ENCODE data around the gene FBLN2.
A peak's percentile ranks its signal among the peaks of the same experiment; 100 is the strongest.

Gene FBLN2

DNA sequence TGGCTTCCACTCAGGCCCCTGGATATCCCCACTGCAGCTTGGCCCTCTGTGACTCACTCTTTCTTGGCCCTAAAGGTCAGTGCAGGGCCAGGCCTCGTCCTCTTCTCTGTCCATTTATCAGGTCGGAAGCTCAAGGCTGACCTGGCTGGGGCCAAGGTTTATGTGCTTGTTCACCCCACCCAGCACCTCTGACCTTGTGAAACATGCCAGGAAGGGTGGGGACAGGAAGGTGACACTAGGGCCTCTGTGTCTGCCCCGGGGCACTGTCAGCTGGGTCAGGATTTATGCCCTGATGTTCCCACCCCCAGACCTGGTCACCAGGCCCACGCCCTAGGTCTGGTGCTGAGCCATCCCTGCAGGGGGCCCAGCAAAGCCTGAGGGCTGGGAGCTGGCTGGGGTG is 103.8 kb downstream of the FBLN2 start:
- no peak for DNase-seq

- no peak for DNase-seq
These were observed 104.8 kb downstream of the FBLN2 start for GRCh38 chr3:13653631-13654279.

GRCh38 chr3:13654330-13655060 is 105.6 kb downstream of the FBLN2 start:
- peak; percentile 32 for DNase-seq

GRCh38 chr3:13655061-13655913 is 106.4 kb downstream of the FBLN2 start:
- DNase-seq: no peak

GRCh38 chr3:13656584-13657301 is 107.8 kb downstream of the FBLN2 start:
- no peak for DNase-seq

GRCh38 chr3:13657660-13658435 is 108.9 kb downstream of the FBLN2 start:
- peak; percentile 50 for DNase-seq

DNA sequence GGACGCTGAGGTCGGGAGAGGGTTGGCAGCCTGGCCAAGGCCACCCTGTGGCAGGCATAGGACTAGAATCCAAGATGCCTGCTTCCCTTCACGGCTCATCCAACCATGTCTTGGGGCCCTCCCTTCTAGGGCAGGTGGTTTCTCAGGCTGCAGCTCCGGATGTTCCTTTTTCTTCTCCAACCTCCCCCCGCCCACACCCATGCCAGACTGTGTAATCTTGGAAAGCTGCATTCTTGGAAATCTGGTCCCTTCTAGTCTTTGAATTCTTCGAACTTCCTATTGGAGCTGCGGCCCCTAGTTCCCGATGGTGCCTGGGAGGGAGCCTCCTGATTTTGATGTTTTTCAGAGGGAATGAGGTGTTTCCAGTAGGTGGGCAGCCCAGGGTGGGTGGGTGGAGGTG is 109.8 kb downstream of the FBLN2 start:
- no peak for DNase-seq

DNA sequence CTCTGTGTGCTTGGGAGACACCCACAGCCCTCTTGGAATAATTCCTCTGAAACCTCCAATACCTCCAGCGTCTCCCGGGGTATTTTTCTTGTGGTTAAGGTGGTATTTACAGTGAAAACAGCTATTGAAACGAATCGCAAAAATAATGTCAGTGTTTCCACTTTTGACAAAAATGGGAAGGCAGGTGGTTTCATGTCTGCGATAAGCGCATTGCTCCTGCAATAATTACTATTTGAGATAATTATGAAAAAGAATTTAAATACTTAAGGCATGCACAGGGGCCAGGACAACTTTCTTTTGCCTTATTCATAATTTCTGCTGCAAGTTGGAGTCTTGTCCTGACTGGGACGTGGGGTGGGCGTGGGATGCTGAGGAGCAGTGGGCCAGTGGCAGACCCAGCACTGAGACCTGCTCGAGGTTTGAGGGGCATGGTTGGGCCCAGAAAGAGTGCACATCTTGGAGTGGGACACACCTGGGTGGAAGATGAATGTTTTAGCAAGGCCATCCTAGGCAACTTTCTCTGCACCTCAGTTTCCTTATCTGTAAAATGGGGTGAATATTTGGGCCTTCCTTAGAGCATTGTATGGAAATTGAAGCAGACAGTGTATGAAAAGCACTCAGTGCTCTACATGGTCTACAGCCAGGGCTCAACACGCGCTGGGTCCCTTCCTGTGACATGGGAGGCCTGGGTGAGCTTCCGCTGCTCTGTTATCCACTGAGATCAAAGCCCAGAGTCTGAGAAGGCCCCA is 110.5 kb downstream of the FBLN2 start:
- DNase-seq: no peak

DNA sequence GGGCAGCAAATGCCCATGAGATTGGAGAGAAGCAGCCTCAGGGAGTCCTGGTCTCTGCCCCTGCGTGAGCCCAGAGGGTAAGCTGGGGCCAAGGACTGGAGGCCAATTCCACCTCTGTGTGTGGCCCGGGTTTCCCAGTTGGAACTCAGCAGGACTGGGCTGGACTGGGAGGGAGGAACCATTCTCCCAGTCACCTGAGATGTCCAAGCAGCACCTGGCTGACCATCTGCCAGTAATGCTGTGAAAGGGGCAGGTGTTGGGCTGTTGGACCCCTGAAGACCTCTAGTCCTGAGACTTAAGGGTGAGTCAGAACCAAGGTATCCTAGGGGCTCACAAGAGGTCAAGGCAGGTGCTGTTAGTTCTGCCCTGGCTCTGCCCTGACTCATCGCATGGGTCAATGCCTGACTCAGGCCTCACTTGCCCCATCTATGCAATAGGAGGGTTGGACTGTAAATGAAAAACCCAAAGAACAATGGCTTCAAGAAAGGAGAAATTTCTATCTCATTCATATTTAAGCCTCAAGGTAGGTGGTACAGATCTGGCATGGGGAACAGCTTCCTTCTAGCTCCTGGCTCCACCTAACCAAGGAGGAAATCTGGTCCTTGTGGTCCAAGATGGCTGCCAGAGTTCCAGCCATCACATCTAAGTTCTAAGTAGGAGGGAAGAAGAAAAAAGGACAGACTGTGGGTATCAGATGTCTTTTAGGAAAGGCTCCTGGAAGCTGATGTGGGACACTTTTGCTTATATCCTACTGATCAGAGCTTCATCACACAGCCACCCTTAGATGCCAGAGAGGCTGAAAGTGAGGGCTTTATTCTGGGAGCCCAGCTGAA is 111.3 kb downstream of the FBLN2 start:
- DNase-seq: no peak

DNA sequence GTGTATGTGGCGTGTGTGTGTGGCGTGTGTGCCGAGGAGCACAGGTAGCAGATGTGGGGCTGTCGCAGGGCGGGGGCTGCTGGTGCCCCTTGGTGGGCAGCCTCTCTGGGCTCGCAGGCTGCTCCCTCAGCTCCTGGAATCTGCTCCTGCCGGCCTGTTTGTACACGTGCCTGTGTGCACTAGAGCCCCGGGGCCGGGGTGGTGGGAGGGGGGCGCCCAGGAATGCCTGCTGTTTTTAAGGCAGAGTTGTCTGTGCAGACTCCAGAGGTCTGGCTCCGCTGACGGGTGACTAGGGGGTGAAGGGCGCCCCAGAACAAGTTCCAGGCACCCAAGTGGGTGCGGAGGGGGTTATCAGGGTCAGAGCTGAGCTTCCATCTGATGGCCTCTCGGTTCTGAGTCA is 112.2 kb downstream of the FBLN2 start:
- no peak for DNase-seq

DNA sequence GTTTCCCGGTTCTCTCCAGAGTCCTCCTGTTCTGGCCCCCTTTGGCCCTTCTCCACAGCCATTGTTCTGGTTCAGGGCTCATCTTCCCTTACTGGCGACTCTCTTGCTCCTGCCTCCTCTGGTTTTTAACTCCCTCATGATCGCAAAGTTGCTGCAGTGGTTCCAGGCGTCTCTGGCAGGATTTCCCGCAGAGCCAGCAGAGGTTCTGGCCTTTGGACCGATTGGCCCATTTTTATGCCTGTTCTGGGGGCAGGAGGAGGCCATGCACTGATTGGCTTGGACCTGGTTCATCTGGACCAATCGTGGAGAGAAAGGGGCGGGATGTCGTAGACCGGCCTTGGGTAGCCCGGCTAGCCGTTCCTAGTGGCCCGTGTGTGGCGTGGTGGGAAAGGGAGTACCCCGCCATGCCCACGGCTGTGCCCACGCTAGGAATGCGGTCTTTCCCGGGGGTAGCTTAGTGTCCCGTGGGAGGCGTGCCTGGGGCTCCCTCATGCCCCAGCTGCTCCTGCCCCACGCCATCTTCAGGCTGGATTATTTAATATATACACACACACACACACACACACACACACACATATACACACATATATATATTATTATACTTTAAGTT is 113.4 kb downstream of the FBLN2 start:
- DNase-seq: no peak

DNA sequence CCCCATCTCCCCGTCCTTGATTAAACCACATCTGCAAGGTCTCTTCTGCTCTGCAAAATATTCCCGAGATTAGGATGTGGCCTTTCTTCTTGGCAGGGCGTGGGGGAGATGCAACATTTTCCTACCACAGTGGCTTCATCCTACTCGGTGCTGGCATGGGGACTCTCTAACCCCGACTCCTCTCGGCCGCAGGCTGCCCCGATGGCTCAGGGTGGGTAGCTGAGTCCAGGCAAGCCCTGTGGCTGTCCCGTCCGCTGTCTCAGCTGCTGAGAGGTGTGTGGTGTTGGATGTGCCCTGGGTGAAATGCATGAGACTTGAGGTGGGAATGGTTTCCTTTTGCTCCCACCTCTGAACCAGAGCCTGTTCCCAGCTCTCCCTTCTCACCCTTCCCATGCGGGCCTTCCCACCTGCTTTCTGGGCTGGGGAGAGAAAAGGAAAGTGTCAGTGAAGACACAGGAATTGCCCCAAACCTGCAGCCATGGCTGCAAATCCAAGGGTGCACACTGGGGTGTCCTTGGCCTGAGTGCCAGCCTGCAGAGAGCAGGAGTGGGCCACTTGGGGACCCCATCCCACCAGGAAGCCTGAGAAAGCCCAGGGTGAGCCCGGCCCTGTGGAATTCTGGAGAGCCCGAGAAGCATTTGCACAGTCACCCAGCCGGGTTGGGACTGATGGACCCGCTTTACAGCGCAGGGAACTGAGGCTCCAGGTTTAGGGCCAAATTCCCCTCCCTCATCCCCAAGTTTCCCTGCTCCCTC is 115.0 kb downstream of the FBLN2 start:
- DNase-seq: no peak

DNA sequence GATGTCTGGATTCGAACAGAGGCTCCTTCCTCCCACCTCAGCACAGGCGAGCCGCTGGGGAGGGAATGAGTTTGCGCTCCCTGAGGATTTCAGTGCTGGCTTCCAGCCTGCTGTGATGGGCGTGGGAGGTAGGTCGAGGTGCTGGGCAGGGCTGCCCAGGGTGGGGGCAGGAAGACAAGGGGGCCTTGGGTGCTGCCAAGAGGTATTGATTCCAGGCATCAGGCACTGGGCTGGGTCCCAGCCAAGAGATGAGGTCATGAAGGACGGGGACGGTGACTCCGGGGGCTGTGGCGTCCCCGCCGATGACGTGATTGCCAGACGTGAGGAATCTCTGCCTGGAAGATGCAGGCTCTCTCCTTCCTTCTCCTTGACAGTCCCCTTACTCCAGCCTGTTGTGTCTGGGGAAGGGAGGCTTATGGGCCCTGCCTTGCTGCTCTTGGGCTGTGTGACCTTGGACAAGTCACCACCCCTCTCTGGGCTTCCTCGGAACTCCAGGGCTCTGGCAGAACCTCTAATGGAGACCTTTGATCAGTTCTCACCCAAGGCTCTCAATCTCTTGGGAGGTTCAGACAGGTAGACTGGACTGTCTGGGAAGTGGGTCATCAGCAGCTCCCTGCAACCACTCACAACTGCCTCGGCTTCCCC is 116.8 kb downstream of the FBLN2 start:
- no peak for DNase-seq

- DNase-seq: no peak
These were observed 117.3 kb downstream of the FBLN2 start for GRCh38 chr3:13666227-13666619.

DNA sequence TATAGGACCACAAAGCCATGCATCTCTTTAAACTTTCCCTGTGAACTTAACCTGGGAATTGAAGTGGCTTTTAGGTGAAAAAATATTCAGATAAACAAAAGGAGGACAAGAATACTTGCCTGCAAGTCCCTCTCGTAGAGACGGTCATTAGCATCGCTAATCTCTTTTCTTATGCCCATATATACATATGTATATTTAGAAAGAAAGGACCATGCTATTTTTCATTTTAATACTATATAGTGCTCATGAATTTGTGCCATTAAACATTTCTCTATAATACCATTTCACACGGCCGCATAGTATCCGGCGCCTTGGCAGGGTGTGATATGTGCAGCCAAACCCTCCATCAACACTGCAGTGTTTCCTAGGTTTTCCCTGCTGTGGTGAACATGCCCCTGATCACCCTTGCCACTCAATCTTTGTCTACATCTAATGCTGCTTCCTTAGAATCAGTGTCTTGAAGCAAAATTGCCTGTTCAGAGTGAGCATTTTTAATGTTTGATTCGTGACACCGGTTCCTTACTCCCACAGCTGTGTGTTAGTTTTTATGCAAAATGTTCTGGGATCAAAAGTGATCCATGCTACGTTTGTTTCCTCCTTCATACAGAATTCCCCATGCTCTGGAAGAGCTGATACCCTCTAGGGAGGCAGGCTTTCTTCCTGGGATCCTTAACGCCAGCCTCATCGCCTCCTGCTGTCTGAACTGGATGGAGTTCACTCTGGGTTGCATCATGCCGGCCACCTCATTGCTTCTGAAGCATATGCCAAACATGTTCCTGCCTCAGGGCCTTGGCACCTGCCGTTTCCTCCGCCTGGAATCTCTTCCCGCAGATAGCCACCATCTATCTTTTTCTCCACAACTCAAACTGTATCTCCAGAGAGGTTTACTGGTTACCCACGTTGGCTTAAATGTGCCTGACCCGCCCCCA is 118.1 kb downstream of the FBLN2 start:
- DNase-seq: no peak

GRCh38 chr3:13668136-13668535 is 119.2 kb downstream of the FBLN2 start:
- no peak for DNase-seq

- DNase-seq: no peak
These were observed 120.5 kb downstream of the FBLN2 start for GRCh38 chr3:13669457-13669856.

GRCh38 chr3:13670292-13670691 is 121.4 kb downstream of the FBLN2 start:
- DNase-seq: no peak
